Activated CD4-positive, alpha-beta T cell treated with anti-CD3 and anti-CD28 coated beads for 1 hour (primary cell): ENCODE results near the gene CPN2.

Source experiments
- DNase-seq: peaks from one replicate; pipeline ENCODE4 v3.0.0-alpha.2; 2020

The CPN2 gene, protein sequence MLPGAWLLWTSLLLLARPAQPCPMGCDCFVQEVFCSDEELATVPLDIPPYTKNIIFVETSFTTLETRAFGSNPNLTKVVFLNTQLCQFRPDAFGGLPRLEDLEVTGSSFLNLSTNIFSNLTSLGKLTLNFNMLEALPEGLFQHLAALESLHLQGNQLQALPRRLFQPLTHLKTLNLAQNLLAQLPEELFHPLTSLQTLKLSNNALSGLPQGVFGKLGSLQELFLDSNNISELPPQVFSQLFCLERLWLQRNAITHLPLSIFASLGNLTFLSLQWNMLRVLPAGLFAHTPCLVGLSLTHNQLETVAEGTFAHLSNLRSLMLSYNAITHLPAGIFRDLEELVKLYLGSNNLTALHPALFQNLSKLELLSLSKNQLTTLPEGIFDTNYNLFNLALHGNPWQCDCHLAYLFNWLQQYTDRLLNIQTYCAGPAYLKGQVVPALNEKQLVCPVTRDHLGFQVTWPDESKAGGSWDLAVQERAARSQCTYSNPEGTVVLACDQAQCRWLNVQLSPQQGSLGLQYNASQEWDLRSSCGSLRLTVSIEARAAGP

DNA sequence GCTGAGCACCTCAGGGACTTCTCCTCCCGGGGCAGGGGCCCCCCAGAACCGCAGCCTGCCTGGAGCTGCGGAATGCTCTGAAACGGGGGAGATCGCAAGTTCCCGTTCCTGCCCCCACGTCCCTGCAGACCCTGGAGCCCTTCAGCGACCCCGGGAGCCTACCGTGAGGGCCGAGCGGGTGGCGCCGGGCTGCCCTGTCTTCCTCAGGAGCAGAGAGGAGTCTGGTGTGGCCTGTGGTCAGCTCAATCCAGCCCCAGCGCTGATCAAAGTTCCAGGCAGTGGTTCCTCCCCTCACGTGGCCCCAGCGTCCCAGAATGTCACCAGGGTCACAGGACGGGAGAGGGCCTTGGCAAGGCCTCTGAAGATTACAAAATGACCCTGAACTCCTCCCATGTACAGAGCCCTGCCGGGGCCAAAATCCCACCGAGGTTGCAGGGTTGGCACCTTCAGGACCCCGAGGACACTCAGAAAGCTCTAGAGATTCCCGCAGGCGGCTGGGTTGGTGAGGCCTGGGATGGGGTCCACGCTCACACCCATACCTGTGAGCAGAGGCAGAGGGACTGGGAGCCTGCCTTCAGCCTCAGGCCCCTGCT lies at the start of gene CPN2:
CPN2 (minus strand) TSS at position 249 of the 593 bp plus-strand sequence. CDS start 8,626 bp downstream, outside the sequence.
- no peak for DNase-seq

DNA sequence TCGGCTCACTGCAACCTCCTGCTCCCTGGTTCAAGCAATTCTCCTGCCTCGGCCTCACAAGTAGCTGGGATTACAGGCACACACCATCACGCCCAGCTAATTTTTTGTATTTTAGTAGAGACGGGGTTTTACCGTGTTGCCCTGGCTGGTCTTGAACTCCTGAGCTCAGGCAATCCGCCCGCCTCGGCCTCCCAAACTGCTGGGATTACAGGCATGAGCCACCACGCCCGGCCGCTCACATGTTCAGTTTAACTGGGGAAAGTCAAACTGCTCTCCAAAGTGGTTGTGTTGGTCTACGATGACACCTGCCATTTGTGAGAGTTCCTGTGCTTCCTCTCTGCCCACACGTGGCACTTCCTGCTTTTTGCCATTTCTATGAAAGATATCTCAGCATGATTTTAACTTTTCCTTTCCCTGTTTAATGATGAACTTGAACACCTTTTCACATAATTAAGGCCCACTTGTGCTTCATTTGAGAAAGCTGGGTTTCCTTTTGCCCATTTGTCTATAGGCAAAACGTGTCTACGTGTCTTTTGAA lies 48.8 kb upstream of the CPN2 start:
- DNase-seq, result no peak

DNA sequence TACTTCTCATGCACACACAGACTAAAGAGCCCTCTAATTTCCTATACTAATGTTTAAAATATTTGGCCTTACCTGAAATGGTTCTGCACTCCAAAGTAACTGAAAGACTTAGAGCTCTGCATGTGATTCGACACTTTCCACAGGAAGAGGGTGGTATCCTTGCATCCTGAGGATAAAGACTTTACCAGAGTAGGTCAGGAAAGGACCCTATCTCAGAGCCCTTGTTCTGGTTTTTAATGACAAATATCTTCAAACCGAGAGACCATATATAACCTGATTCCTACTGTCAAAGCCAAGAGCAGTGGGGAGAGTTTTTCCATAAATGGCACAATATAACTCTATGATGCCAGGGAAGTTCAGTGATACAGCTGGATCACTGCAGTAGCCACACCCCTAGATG lies 48.0 kb upstream of the CPN2 start, which contains the start of gene GP5:
GP5 (minus strand) TSS at position 101 of the 400 bp plus-strand sequence. CDS start 984 bp downstream, outside the sequence.
- DNase-seq, result no peak

DNA sequence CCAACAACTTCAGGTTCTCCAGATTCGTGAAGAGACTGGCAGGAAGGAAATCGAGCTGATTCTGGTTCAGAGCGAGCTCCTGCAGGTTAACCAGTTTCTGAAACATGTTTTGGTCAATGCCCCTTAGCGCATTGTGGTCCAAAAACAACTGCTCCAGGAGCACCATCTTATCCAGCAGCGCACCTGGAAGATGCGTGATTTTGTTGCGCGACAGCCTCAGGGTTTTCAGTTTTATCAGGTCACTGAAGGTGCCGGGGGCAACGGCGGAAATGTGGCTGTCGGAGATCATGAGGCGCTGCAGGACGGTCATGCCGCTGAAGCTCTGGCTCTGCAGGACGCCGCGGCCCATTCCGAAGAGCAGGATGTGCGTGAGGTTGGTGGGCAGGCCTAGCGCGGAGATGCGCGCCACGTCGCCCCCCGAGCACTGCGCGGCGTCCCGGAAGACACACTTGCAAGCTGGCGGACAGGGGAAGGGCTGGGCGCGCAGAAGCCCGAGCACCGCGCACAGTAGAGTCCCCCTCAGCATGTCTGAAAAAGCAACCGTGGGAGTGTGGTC lies 46.7 kb upstream of the CPN2 start:
- DNase-seq, result no peak

DNA sequence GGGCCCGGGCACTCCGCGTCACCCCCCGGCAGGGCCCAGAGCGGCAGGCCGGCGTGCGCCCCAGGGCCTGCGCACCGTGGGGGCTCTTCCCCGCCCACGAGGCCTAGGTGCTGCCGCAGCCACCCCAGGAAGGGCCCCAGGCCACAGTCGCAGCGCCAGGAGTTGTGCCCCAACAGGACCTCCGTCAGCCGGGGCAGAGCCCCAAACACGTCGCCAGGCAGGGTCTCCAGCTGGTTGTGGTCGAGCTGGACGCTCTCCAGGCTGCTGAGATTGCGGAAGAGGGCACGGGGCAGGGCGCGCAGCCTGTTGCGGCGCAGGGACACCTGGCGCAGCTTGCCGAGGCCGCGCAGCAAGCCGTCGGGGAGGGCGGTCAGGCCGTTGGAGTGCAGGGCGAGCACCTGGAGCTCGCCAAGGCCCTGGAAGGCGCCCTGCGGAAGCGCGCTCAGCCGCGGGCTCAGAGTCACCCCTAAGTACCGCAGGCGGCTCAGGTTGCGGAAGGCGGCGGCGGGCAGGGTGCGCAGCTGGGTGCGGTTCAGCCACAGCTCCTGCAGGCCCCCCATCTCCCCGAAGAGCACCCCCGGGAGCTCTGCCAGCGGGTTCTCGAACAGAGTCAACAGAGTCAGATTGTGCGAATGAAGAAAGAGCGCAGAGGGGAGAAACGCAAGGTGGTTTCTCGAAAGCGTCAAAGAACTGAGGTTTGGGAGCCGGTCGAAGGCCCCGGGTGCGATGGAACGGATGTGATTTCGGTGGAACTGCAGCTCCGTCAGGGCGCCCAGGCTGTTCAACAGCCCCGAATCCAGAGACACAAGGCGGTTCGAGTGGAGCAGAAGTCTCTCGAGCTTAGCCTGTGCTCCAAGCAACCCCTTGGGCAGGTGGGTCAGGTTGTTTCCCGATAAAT lies 46.0 kb upstream of the CPN2 start:
- peak; percentile 17 for DNase-seq

DNA sequence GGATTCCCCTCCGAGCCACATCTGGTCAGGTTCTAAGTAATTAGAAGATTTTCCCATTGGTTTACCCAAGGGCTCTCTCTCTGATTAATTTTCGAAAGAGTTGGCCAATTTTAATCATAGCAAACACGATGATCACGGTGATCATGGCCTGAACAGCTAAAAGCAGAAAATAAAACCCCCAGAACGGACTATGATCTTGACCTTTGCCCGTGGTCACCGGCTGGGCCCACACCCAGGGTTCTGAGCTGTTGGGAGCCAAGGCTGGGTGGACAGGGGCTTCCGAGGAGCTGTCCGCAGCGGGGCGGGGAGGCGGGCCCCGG lies 45.4 kb upstream of the CPN2 start:
- no peak for DNase-seq

DNA sequence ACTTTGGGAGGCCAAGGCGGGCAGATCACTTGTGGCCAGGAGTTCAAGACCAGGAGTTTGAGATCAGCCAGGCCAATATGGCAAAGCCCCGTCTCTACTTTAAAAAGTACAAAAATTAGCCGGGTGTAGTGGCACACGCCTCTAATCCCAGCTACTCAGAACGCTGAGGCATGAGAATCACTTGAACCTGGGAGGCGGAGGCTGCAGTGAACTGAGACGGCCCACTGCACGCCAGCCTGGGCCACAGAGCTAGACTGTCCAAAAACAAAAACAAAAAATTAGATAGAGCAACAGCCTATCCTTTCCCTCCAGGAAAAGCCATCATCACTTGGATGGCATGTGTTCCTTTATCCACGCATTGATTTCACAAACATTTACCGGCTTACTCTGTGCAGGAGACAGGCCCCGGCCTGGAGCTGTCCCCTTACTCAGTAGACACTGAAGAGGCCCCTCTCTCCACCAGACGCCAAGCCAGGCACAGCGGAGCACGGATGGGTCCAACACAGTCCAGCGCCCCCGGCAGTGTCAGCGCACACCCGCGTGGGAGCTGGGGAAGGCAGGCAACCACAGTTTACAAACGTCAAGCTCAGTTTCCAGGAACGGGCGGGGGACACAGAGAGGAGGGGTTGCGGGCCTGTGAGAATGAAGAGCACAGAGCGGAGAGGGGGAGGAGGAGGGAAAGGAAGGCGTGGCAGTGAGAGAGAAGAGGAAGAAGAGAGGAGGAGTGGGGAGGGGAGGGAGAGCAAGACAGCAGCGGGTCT lies 44.8 kb upstream of the CPN2 start:
- peak; percentile 49 for DNase-seq

DNA sequence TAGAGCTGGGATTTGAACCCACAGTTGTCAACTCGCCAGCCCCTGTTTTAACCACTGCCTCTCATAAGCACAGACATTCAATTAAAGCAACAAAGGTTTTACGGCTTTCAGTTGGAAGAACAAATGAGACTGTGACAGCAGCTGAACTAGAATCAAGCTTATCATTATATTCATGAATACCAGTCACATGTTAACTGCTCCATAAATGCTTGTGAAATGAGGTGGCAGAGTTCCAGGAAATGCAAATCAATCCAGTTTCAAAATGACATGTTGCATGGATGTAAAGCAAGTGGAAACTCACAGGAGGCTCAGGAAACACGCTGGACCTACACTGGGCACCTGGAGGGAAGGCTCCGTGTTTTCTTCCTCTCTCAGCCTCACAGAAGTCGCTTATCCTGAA lies 44.1 kb upstream of the CPN2 start:
- no peak for DNase-seq

DNA sequence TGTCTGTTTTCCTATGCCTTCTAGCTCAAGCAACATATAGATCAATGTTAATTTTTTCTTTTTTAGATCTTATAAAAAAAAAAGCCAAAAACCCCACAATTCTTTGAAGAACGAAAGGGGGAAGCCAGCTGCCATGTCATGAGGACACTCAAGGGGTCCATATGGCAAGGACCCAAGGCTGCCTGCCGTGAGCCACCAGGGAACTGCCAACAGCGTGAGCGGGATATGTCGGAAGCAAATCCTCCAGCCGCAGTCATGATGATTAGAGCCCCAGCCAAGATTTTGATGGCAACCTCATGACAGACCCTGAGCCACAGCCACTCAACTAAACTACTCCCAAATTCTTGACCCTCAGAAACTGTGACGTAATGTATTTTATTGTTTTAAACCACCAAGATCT lies 41.4 kb upstream of the CPN2 start:
- DNase-seq, result no peak

DNA sequence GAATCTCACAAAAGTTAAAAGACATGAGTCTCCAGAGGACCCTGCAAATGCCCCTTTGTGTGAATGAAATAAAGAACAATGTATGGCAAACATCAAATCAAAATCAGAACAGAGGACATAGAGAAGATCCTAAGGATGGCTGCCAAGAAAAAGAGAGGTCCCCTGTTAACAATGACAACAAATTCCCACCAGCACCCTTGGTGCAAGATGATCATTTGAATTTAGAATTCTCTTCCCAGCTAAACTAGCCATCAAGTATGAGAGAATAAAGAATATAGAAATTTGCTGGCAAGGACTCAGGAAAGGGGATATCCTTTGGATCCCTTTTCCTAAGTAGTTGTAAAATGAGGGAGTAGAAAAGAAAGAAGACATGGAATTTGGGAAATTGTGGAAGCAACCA lies 39.7 kb upstream of the CPN2 start:
- no peak for DNase-seq

DNA sequence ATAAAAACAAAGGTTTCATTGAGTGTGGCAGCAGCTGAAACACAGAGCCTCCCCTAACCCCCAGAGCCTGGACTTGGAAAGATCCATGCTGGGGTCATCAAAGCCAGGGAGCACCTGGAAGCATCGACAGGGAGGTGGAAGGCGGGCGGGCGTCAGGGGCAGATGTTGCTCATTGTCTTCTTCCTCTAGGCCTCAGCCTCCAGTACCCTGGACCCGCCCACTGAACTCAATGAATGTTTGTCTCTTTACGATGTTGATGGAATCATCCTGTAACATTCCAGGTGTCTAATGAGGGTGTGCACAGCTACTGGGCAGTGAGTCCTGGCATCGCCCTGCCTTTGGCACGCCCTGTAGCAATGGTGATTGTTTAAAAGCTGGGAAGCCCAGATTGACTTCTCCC lies 38.1 kb upstream of the CPN2 start:
- no peak for DNase-seq

DNA sequence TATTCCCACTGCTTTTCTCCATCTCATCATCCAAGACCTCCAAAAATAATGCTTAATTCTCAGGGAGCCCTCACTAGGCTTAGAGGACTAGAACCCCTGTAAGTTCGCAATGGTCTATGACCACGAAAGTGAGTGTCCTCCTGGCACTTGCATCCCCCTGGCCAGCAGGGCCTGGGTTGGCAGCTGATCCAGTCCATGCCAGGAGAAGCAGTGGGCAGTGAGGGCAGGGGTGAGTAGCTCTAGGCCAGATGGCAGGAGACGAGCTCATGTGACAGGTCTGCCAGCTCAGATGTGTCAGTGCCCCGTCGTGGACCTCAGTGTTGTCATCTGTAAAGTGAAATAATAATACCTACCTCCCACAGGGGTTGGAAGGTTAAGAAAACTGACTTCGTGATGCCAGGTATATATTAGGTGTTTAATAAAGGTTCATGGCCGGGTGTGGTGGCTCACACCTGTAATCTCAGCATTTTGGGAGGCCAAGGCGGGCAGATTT lies 36.8 kb upstream of the CPN2 start:
- no peak for DNase-seq

DNA sequence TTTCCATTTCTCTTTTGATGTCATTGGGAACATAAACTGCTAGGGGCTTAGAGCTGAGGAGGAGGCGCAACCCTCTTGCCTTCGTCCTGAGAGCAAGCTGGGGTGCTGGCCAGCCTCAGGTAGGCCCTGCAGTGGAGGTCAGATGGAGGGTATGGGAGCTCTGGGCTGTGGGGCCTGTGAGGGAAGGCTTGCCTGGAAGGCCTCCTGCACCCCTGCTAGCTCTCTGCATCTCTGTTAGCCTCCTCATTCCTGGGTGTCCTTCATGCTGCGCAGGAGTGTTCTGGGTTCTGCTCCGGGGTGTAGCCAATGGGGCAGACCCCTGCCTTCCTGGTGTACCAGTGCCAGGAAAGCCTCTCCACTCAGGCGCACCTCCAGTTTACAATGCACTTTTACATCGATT lies 36.1 kb upstream of the CPN2 start:
- DNase-seq, result no peak

DNA sequence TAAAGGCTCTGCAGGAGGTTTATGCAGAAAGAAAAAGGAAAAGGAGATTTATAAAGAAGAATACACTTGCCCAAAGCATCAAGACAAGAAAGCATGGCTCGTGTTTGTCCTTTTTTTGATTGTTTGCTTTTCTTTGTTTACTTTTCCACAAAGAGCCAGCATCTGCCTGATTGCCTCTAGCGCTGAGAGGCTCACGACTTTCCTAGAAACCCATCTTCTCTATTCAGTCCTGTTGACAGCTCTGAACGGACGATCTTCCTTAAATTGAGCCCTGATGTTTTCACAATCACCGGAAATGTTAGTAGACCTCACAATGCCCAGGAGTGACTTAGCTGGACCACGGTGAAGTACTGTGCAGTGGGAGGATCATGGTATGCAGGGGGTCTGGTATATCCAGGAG lies 35.5 kb upstream of the CPN2 start:
- DNase-seq, result no peak

DNA sequence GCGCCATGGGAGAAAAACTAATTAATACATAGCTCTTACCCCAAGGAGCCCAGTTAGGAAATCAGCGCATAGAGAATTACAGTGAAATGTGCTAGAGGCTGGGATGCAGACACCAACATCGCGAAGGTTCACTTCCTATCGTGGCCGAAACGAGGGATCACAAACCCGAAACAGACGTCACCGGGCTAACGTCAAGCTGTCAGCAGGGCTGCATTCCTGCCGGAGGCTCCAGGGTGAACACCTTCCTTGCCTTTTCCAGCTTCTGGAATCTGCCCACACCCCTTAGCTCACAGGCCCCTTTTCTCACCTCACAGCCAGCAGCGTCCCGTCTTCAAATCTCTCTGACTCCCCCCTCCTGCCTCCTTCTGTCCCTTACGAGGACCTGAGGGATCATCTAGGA lies 34.9 kb upstream of the CPN2 start:
- no peak for DNase-seq

DNA sequence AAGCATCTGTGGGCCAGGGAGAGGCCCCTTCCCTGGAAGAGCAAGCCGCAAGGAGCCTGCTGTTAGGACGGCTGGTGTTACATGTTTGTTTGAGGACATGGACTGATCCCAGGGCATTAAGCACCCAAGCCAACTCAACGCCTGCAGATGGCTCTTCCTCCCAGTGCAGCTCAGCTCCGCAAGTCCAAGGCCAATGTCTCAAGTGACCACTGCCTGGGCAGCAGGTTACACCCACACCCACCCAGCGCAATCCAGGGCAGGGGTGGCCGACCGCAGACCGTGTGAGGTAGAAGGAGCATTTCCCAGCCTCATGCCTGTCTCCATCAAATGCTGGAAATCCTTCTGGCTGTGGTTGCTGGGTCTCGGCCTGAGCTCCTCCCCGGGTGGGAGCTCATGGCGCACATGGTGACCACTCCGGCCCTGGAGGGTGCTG lies 33.5 kb upstream of the CPN2 start:
- no peak for DNase-seq

DNA sequence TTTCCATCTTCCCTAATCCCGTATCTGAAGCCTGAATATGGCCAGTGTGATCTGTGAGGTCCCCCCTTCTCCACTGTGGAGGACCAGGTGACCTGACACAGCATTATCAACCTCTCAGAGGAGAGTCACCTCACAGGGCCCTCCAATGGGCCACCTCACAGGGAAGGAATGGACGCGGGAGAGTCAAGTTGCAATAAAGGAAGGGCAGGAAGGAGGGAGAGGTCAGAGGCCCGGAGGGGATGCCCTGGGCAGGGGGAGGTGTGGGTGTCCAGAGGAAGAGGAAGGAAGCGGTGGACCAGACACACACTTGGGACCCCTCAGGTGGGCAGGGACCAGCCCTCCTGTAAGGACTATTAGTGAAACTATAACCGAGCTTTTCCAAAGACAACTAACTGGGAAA lies 33.0 kb upstream of the CPN2 start:
- no peak for DNase-seq

DNA sequence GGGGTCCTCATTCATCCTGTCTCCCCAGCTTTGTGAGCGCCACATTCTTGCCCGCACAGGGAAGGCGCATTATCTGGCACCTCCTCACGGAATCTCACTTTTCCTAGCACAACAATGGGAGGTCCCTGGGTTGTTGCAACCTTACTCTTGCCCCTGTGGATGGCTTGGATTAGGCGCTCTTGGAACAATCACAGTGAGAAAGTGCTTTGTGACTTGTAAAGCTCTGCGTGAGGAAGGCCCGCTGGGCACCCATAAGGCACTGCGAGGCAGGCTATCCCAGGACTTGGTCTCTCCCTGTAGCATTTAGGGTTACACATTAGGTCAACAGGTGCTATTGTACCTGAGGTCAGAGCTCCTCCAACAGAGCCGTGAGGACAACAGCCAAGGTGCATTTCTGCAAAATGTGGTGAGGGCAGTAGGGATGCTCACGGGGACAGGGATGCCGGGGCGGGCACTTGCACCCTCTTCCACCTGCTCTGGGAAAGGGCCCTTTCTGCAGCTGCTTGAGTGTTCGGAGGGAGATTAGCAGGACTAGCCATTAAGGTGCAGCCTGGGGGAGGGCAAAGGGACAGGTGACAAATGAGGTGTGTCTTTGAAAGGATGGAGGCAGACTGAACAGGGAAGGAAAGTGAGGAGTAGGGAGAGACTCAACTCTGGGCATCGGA lies 32.3 kb upstream of the CPN2 start:
- no peak for DNase-seq

DNA sequence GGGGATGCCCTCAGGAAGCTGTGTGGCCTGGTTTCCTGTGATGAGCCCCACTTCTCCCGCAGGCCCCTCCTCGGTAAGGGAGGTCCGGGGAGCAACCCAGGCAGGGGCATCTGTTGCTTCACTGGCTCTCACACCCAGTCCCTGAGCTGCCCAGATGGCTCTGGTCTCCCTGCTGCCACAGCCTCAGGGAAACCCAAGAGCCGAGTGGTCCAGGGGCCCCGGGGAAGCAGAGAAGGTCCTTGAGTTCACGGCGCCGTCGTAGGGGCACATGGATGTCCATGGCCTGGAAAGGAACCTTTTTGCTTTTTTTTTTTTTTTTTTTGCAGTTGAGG lies 31.7 kb upstream of the CPN2 start:
- no peak for DNase-seq

DNA sequence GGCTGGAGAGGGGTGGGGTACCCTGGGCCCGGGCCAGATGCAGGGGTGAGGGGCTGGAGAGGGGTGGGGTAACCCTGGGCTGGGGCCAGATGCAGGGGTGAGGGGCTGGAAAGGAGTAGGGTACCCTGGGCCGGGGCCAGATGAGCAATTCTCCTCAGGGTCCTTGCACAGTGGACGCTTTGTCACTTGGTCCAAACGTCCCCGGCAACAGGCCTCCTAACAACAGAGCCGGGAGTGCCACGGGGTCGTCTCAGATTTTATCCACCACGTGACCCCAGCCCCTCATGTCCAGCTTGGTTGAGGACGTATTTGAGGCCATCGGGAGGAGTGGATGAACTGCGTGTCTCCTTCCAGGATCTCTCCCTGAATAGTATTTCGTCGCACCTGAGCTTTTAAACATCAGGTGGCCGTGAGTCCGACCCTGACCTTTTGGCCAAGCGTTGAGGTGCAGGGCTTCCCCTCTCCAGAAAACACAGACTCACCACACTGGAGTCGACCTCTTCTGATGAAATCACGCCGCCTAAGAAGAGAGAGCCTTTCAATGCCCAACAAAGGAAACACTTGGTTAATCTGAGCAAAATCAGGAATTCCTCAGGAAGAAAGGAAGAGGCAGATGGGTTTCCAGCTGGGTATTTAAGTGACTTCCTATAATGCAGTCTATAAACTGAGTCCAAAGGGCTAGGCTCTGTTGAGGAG lies 31.2 kb upstream of the CPN2 start:
- no peak for DNase-seq

DNA sequence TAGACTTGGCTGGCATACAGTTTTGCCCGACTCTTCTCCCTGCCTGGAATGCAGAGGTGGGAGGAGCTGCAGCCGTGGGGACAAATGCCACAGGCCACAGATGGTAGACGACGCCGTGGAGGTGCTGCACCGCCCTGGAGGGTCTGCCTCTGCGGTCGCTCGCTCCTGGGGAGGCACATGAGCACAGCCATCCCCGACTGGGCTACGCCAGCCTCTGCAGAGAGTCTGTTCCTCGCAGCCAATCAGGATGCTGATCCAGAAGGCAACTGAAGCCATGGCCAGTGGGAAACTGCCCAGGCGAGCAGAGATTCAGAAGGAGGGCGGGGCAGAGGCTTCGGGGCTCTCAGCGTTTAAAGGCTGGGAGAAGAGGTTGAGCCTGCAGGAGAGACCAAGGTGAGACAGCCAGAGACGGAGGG lies 30.3 kb upstream of the CPN2 start:
- no peak for DNase-seq
